ENCODE data around the gene ALKBH5. TPM values are rescaled to one million over a fixed set of nuclear protein-coding genes. Genes with fewer than 3 reads are reported as not detected.

Gene ALKBH5
- total RNA-seq, 4 donors from 2014 or later: 67.1 to 92.7 (median 73.2) TPM

GRCh38 chr17:18158022-18158600 is 25.5 kb upstream of the ALKBH5 start:
- Histone ChIP-seq H3K9me3 (no peaks in the 10 kb centered on the region), H3K4me3 (peak overlapping the region; percentile 45), H3K4me1 (peaks cover 21% of the 10 kb centered on the region), H3K27ac (no peak overlapping the region), H3K36me3 (no peaks in the 10 kb centered on the region), H3K27me3 (no peaks in the 10 kb centered on the region)
- TF ChIP-seq POLR2AphosphoS5 (IDR thresholded peaks at IDR 0.05): no peak
- TF ChIP-seq, protein P1, sequence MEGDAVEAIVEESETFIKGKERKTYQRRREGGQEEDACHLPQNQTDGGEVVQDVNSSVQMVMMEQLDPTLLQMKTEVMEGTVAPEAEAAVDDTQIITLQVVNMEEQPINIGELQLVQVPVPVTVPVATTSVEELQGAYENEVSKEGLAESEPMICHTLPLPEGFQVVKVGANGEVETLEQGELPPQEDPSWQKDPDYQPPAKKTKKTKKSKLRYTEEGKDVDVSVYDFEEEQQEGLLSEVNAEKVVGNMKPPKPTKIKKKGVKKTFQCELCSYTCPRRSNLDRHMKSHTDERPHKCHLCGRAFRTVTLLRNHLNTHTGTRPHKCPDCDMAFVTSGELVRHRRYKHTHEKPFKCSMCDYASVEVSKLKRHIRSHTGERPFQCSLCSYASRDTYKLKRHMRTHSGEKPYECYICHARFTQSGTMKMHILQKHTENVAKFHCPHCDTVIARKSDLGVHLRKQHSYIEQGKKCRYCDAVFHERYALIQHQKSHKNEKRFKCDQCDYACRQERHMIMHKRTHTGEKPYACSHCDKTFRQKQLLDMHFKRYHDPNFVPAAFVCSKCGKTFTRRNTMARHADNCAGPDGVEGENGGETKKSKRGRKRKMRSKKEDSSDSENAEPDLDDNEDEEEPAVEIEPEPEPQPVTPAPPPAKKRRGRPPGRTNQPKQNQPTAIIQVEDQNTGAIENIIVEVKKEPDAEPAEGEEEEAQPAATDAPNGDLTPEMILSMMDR (IDR thresholded peaks at IDR 0.05): no peak
- no peak for TF ChIP-seq EP300 (IDR thresholded peaks at IDR 0.05)
- TF ChIP-seq POLR2A (IDR thresholded peaks at IDR 0.05): no peak
- peak; percentile 97 to 98 for DNase-seq (ENCODE audit: low spot score in 2 of 2)
- WGBS: 2% methylated on average over 26 of the region's 26 CpGs

- H3K4me1 ChIP-seq: peaks cover 18% of the 10 kb centered on the region
- H3K9me3 ChIP-seq: no peaks in the 10 kb centered on the region
- no peak overlapping the region for H3K4me3 ChIP-seq
- no peak overlapping the region for H3K27ac ChIP-seq
- H3K36me3 ChIP-seq: no peaks in the 10 kb centered on the region
- TF ChIP-seq EP300 (IDR thresholded peaks at IDR 0.05) (no peak), POLR2A (IDR thresholded peaks at IDR 0.05) (no peak)
- no peak for DNase-seq (ENCODE audit: low spot score in 2 of 2)
- no peaks in the 10 kb centered on the region for H3K27me3 ChIP-seq
- 84% methylated on average over 3 of the region's 3 CpGs for WGBS
Measured at GRCh38 chr17:18159551-18160120, 24.0 kb upstream of the ALKBH5 start.

DNA sequence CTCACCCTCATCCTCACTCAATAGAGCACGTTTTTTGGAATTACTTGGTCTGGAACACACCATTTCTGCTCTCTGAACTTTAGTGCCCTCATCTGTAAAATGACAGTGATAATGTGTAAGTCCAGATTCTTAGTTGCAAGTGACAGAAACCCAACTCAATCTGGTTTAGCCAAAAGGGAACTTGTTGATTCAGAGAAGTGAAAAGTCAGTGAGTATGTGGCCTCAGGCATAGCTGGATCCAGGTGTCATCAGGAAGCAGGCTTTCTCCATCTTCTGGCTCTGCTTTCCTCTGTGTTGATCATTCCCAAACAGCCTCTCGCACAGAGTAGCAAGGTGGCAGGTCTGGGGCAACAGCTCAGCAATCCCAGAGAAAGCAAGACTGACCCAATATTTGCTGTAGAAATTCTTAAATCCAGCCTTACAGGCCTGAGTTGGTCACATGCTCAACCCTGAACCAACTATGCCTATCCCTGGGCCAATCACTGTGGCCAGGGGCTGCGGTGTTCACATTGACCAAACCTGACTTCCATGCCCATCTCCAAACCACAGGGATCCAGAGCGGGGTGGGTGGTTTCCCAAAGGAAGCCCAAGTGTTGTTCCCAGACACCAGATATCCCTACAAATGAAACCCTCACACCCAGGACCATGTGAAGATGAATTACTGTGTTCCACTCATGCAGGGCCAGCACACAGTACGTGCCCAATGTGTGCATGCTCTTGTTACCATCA is 23.3 kb upstream of the ALKBH5 start:
- no peaks in the 10 kb centered on the region for H3K36me3 ChIP-seq
- H3K27me3 ChIP-seq: no peaks in the 10 kb centered on the region
- TF ChIP-seq POLR2A (IDR thresholded peaks at IDR 0.05): no peak
- no peak overlapping the region for H3K27ac ChIP-seq
- H3K9me3 ChIP-seq: no peaks in the 10 kb centered on the region
- no peak for DNase-seq (ENCODE audit: low spot score in 2 of 2)
- no peak overlapping the region for H3K4me3 ChIP-seq
- 86% methylated on average over 5 of the region's 5 CpGs for WGBS
- H3K4me1 ChIP-seq: peaks cover 18% of the 10 kb centered on the region

DNA sequence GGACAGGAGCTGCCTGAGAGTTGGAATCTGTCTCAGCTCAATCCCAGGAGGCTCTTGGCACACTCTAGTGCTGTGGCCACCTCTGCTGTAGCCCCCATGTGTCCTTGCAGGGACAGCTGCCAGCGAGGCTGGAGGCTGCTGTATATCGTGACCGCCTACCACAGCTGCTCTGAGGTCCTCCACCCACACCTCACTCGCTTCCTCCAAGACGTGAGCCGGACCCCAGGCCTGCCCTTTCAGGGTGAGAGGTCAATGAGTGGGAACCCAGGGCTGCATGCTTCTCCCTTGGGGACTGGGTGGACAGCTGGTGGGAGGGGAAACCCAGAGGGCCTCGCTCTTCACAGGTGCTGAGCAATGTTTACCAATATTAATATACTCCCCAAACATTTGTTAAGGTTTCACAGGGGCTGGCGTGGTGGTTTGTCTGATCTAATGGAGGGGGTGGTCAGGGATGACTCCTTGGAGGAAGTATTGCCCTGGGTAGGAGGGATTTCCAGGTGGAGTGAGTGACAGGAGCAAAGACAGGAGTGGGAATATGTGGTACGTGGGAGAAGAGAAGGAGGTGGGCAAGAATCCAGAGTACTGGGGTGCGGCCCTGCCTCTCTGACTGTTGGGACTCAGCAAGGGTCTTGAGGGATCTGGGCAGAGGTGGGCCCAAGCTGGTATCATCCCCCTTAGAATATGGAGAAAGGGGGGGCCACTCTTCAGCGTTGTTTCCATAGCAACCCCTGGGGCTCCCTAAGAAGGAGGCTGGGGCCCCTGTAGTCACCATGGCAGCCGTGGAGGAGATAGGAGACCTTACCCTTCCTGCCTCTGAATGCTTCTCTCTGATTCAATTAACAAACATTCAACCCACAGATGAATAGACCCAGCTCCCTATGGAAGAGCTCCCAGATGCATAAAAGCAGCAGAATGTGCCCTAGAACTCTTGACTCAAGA is 22.2 kb upstream of the ALKBH5 start:
- TF ChIP-seq POLR2A (IDR thresholded peaks at IDR 0.05) (no peak), POLR2AphosphoS5 (IDR thresholded peaks at IDR 0.05) (no peak), EP300 (IDR thresholded peaks at IDR 0.05) (no peak)
- TF ChIP-seq, protein P1 (IDR thresholded peaks at IDR 0.05): no peak
- Histone ChIP-seq H3K27me3 (no peaks in the 10 kb centered on the region), H3K4me1 (peaks cover 16% of the 10 kb centered on the region), H3K9me3 (no peaks in the 10 kb centered on the region), H3K27ac (no peak overlapping the region), H3K4me3 (no peak overlapping the region), H3K36me3 (no peaks in the 10 kb centered on the region)
- DNase-seq (ENCODE audit: low spot score in 2 of 2): no peak
- WGBS: 74% methylated on average over 12 of the region's 12 CpGs

DNA sequence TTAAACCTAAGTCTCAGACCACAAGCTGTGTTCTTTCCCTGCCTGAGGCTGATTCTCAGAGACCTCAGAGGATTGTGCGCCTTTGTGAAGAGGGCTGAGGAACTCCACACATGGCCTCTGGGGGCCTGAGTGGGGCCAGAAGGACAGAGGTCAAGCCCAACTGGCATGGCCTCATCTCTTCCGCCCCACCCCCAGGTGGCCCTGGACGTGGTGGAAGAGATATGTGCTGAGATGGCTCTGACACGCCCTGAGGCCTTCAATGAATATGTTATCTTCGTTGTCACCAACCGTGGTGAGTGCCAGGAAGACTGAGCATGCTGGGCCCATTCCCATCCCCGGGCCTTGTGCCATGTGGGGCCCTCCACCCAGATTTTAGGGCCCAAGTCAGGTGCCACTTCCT is 20.1 kb upstream of the ALKBH5 start:
- H3K27ac ChIP-seq: no peak overlapping the region
- H3K27me3 ChIP-seq: no peaks in the 10 kb centered on the region
- H3K4me1 ChIP-seq: peaks cover 6% of the 10 kb centered on the region
- H3K4me3 ChIP-seq: no peak overlapping the region
- TF ChIP-seq, protein P1 (IDR thresholded peaks at IDR 0.05): no peak
- no peak for TF ChIP-seq EP300 (IDR thresholded peaks at IDR 0.05)
- H3K36me3 ChIP-seq: no peaks in the 10 kb centered on the region
- 73% methylated on average over 7 of the region's 7 CpGs for WGBS
- H3K9me3 ChIP-seq: no peaks in the 10 kb centered on the region
- no peak for DNase-seq (ENCODE audit: low spot score in 2 of 2)
